ENCODE results near the gene METTL23.
"Not testable (repeated sequence)": the region's sequence is repeated elsewhere in the genome, so short reads cannot be mapped to it uniquely, and the experiment has no call there.

Gene METTL23

DNA sequence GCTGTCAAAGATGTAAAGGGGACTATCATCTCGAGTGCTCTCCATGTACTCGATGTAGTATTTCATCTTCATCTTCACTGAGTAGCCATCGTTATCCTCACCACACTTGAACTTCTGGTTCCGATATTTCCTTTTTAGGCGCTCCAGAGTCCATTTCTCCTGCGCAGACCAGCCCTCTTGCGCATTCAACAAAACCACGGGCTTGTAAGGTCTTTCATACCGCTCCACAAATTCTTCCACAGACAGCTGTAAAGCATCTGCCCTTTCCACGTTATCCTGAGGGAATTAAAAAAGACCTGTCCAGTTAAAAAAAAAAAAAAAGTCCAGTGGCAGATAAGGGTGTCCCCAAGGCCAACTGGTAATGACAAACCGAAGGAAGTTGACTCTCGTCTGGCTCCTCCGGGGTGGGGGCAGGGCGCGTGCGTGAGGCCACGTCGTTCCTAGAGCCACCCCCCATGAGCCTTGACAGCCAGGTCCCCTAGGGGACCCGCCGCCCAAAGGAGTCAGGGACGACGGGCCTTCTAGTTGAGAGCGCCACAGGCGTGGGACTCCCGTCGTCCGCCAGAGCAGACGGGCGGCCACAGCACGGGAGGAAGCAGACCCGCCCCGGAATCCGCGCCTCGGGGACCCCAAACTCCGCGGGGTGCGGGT, 934 bp upstream of the METTL23 start:
- TF ChIP-seq, protein P1, sequence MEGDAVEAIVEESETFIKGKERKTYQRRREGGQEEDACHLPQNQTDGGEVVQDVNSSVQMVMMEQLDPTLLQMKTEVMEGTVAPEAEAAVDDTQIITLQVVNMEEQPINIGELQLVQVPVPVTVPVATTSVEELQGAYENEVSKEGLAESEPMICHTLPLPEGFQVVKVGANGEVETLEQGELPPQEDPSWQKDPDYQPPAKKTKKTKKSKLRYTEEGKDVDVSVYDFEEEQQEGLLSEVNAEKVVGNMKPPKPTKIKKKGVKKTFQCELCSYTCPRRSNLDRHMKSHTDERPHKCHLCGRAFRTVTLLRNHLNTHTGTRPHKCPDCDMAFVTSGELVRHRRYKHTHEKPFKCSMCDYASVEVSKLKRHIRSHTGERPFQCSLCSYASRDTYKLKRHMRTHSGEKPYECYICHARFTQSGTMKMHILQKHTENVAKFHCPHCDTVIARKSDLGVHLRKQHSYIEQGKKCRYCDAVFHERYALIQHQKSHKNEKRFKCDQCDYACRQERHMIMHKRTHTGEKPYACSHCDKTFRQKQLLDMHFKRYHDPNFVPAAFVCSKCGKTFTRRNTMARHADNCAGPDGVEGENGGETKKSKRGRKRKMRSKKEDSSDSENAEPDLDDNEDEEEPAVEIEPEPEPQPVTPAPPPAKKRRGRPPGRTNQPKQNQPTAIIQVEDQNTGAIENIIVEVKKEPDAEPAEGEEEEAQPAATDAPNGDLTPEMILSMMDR (conservative IDR thresholded peaks at IDR 0.05; ENCODE audit: low read depth, low read length) = no peak
- no peak for DNase-seq (ENCODE audit: low read depth)
- peak overlapping the region; percentile 80 for H3K4me3 ChIP-seq (ENCODE audit: low read length)

DNA sequence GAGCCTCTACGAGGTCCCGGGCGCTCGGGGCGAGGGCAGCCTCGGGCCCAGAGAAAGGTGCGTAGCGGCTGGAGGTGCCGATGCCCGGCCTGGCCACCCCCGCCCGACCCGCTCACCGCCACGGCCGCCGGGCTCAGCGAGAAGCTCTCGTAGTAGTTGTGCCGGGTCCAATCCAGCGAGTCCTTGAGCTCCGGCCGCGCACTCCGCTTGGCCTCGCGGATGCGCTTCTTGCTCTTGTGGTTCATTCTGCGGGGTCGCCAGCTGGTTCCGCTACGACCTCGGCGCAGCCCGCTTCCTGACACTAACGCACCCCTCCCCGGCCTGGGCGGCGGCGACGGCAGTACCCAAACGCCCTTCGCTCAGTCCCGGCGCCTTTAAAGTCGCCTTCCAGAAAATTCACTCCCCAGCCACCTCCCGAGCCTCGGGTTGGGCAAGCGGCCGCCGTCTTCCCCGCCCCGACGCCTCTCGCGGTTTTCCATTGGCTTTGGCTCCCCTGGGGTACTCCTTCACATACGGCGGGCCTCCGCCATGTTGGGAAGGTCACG, 336 bp upstream of the METTL23 start, which contains the start of gene JMJD6:
JMJD6 (minus strand) TSS at position 376 of the 545 bp plus-strand sequence; CDS start at position 245, 131 bp downstream.
- TF ChIP-seq, protein P1 (conservative IDR thresholded peaks at IDR 0.05; ENCODE audit: low read depth, low read length) = no peak
- peak within 1 kb of the TSS; percentile 80 for H3K4me3 ChIP-seq (ENCODE audit: low read length)
- peak; percentile 82 for DNase-seq (ENCODE audit: low read depth)

DNA sequence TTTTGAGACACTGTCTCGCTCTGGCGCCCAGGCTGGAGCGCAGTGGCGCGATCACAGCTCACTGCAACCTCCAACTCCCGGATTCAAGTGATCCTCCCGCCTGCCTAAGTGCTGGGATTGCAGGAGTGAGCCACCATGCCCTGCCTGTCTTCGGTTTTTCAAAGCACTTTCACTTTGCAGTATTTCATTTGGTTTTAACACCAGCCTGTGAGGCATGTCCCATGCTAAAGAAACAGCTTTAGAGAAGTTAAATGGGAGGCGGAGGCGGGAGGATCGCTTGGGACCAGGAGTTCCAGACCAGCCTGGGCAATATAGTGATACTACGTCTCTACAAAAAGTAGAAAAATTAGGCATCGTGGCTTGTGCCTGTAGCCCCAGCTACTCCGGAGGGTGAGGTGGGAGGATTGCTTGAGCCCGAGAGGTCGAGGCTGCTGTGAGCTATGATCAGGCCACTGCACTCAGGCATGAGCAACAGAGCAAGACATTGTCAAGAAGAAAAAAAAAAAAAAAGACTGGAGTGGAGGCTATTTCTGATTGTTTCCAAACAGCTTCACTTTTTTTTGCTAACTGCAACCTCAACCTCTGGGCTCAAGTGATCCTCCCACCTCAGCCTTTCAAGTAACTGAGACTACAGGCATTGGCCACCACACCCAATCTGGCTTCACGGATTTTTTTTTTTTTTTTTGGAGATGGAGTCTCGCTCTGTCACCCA, 1.3 kb downstream of the METTL23 start:
- no peak for DNase-seq (ENCODE audit: low read depth)
- H3K4me3 ChIP-seq (ENCODE audit: low read length) = peak overlapping the region; percentile 80
- TF ChIP-seq, protein P1 (conservative IDR thresholded peaks at IDR 0.05; ENCODE audit: low read depth, low read length) = no peak

DNA sequence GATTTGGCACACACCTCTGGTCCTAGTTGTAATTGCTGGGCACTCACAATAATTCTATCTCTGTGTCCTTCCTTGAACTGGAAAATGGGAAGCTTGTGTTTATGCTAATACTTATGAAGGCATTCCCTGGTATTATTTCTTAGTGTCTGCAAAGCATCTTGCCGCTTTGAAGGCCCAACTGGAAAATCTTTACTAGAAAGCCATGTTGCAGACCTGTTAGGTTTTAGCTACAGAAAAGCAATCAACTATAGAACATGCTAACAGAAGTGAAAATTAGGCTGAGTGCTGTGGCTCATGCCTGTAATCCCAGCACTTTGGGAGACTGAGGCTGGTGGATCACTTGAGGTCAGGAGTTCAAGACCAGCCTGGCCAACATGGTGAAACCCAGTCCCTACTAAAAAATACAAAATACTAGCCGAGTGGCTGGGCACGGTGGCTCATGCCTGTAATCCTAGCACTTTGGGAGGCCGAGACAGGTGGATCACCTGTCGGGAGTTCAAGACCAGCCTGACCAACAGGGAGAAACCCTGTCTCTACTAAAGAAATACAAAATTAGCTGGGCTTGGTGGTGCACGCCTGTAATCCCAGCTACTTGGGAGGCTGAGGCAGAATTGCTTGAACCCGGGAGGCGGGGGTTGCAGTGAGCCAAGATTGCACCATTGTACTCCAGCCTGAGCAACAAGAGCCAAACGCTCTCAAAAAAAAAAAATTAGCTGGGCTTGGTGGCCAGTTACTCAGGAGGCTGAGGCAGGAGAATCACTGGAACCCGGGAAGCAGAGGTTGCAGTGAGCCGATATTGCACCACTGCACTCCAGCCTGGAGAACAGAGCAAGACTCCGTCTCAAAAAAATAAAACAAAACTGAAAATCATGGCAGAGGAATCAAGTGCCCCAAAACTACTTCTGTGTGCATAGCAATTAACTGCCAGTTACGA, 5.4 kb downstream of the METTL23 start:
- not testable (repeated sequence) for DNase-seq (ENCODE audit: low read depth); H3K4me3 ChIP-seq (ENCODE audit: low read length)

DNA sequence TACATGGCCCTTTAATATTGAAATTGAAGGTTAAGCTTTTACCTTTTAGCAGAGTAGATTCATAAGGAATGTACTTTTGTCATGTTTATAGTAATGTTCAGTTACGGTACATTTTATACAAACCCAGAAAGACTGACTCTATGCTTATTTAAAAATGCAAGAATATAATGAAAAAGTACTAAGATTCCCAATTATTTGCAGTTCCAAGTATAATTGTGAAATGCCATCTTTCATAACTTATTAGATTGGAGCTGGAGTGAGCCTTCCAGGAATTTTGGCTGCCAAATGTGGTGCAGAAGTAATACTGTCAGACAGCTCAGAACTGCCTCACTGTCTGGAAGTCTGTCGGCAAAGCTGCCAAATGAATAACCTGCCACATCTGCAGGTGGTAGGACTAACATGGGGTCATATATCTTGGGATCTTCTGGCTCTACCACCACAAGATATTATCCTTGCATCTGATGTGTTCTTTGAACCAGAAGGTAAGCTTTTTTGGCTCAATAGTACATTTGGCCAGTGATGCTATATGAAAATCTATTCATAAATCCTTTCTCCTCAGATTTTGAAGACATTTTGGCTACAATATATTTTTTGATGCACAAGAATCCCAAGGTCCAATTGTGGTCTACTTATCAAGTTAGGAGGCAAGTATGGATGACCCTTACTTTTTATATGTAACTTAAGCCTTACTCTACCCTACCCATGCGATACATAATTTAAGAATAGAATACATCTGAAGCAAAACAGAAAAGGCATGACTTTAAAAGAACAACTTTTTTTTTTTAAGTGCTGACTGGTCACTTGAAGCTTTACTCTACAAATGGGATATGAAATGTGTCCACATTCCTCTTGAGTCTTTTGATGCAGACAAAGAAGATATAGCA, 6.3 kb downstream of the METTL23 start:
- peak overlapping the region; percentile 11 for H3K4me3 ChIP-seq (ENCODE audit: low read length)
- TF ChIP-seq, protein P1 (conservative IDR thresholded peaks at IDR 0.05; ENCODE audit: low read depth, low read length) = no peak
- no peak for DNase-seq (ENCODE audit: low read depth)

DNA sequence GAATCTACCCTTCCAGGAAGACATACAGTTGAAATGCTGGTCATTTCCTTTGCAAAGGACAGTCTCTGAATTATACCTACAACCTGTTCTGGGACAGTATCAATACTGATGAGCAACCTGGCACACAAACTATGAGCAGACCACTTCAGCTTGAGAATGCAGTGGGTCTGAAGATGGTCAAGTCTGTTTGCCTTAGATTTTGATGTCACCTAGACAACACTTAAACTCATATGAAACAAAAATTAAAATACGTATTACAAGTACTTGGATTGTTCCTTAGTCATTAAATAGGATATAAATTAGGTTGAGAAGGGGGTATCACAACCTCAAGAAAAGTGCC, 6.9 kb downstream of the METTL23 start:
- H3K4me3 ChIP-seq (ENCODE audit: low read length) = peak overlapping the region; percentile 85
- no peak for DNase-seq (ENCODE audit: low read depth)
- TF ChIP-seq, protein P1 (conservative IDR thresholded peaks at IDR 0.05; ENCODE audit: low read depth, low read length) = no peak
